Activated CD4-positive, alpha-beta T cell treated with anti-CD3 and anti-CD28 coated beads, Interleukin-2, Interleukin-4, amounts not matched to agents 100 ng/mL and 50 ng/mL, durations not matched to agents 16 hours and 8 hours (primary cell): ENCODE measurements around the gene POLR2H.
A peak's percentile ranks its signal among the peaks of the same experiment; 100 is the strongest.

Source experiments
- DNase-seq: peaks from one replicate; pipeline ENCODE4 v3.0.0-alpha.2; 2020; ENCODE audit warnings: low spot score

POLR2H gene

GRCh38 chr3:184361532-184361931 lies at the start of gene POLR2H, which contains the start of gene CLCN2:
POLR2H (plus strand) TSS chr3:184361710; CDS start chr3:184363493, 1,783 bp downstream.
CLCN2 (minus strand) TSS chr3:184361605; CDS start chr3:184361479, 126 bp downstream.
- peak; percentile 37 for DNase-seq

GRCh38 chr3:184314363-184314699 lies 47.2 kb upstream of the POLR2H start, which contains the start of gene EIF4G1:
EIF4G1 (plus strand) TSS chr3:184314606; CDS start chr3:184315797, 1,191 bp downstream.
- peak; percentile 94 for DNase-seq

GRCh38 chr3:184314700-184315542 lies 46.6 kb upstream of the POLR2H start:
- DNase-seq, result peak; percentile 54

- DNase-seq, result no peak
These were observed 46.0 kb upstream of the POLR2H start for GRCh38 chr3:184315543-184315867.

- no peak for DNase-seq
These were observed 45.4 kb upstream of the POLR2H start for GRCh38 chr3:184315871-184316661.

- no peak for DNase-seq
These were observed 44.7 kb upstream of the POLR2H start for GRCh38 chr3:184316792-184317191.

GRCh38 chr3:184317201-184317600 lies 44.3 kb upstream of the POLR2H start:
- DNase-seq, result no peak

GRCh38 chr3:184320104-184320445 lies 41.4 kb upstream of the POLR2H start:
- peak; percentile 35 for DNase-seq

GRCh38 chr3:184321666-184322065 lies 39.8 kb upstream of the POLR2H start:
- DNase-seq, result no peak

GRCh38 chr3:184322731-184323487 lies 38.6 kb upstream of the POLR2H start:
- no peak for DNase-seq

GRCh38 chr3:184323696-184324095 lies 37.8 kb upstream of the POLR2H start:
- no peak for DNase-seq

- no peak for DNase-seq
These were observed 36.2 kb upstream of the POLR2H start for GRCh38 chr3:184325269-184325668.

GRCh38 chr3:184325715-184326369 lies 35.7 kb upstream of the POLR2H start:
- DNase-seq, result no peak

GRCh38 chr3:184327171-184327570 lies 34.3 kb upstream of the POLR2H start:
- DNase-seq, result no peak

- no peak for DNase-seq
These were observed 33.0 kb upstream of the POLR2H start for GRCh38 chr3:184328516-184328915.

GRCh38 chr3:184332370-184333090 lies 29.0 kb upstream of the POLR2H start:
- DNase-seq, result no peak

- DNase-seq, result no peak
These were observed 28.3 kb upstream of the POLR2H start for GRCh38 chr3:184333190-184333589.

- DNase-seq, result no peak
These were observed 27.8 kb upstream of the POLR2H start for GRCh38 chr3:184333700-184334099.

- peak; percentile 56 for DNase-seq
These were observed 26.9 kb upstream of the POLR2H start for GRCh38 chr3:184334470-184335158.

- DNase-seq, result no peak
These were observed 26.2 kb upstream of the POLR2H start for GRCh38 chr3:184335291-184335660.
